ENCODE measurements around the gene FGF18. TPM values are rescaled to one million over a fixed set of nuclear protein-coding genes. Genes with fewer than 3 reads are reported as not detected.

The FGF18 gene
- total and polyA plus RNA-seq, 10 of the 15 experiments (the other 5 are each of a cell fraction or from before 2014, with no cell fraction given): 0.03 to 0.10 (median 0.06) TPM; not detected in 5

DNA sequence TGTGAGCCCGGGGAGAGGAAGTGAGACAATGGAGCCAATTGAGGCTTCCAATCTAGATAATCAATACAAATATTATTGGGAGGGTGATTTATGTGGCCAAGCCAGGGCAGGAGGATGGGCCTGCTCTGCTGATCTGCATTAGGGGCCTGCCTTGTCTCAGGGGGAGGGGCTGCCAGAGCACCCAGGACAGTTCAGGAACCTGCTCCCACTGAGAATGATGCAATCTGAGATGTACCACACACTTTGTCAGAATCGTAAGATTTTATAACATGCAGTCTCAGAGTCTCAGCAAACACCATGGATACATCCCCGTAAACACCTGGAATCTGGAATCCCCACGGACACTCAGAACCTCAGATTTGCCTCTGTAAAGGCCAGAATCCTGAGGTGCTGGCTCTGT, 19.3 kb downstream of the FGF18 start:
- no peaks in the 10 kb centered on the region for H3K4me1 ChIP-seq (ENCODE audit: control insufficient read depth, insufficient read depth, low read length)
- WGBS (ENCODE audit: insufficient coverage, insufficient replicate concordance, low lambda C conversion rate, missing lambda C conversion rate): 24% methylated on average over 4 of the region's 4 CpGs
- SMC1A ChIA-PET (ENCODE audit: uncharacterized antibody, unreplicated experiment): no interaction called here
- H2AFZ ChIP-seq (ENCODE audit: control insufficient read depth, low read depth, low read length): no peak overlapping the region
- H3K79me2 ChIP-seq (ENCODE audit: control insufficient read depth, insufficient read depth, low read length): no peaks in the 10 kb centered on the region
- DNase-seq (ENCODE audit: low read depth, low spot score) (no peak), FAIRE-seq (no peak), ATAC-seq (no peak)
- no peaks in the 10 kb centered on the region for H3K9me3 ChIP-seq (replicated peaks; ENCODE audit: control insufficient read depth, insufficient read depth, low read length)
- H3K27me3 ChIP-seq (replicated peaks in 1 of 2; ENCODE audit: control insufficient read depth in 2 of 2, insufficient read depth in 2 of 2, low read length in 1 of 2): no peaks in the 10 kb centered on the region; a peak in 2 of 4 replicates
- H3K4me3 ChIP-seq: no peak overlapping the region
- no peak overlapping the region for H3K4me2 ChIP-seq (ENCODE audit: control insufficient read depth, insufficient read depth)
- RAD21 ChIA-PET (ENCODE audit: unreplicated experiment): no interaction called here
- POLR2A ChIA-PET: no interaction called here
- CTCF ChIA-PET: no interaction called here
- in situ Hi-C loops (cut with MboI) (no loop called here), intact Hi-C loops (cut with micrococcal nuclease; ENCODE audit: unreplicated experiment) (no loop called here)
- no peak overlapping the region for H3K9ac ChIP-seq (ENCODE audit: control insufficient read depth, insufficient read depth, low read length)
- H4K20me1 ChIP-seq (ENCODE audit: control insufficient read depth, insufficient read depth): no peaks in the 10 kb centered on the region
- H3K27ac ChIP-seq (ENCODE audit: control insufficient read depth, insufficient read depth): no peak overlapping the region
- no peaks in the 10 kb centered on the region for H3K36me3 ChIP-seq (ENCODE audit: control insufficient read depth in 2 of 2, insufficient read depth in 2 of 2, low read length in 1 of 2)
- no TSS peak for BruUV-seq (replicated peaks)
- no peak for TF ChIP-seq TCF3 (IDR thresholded peaks at IDR 0.05; ENCODE audit: borderline replicate concordance, insufficient read depth, low read depth, low read length)
- no peak for TF ChIP-seq POLR2AphosphoS2 (IDR thresholded peaks at IDR 0.05; ENCODE audit: low read depth, low read length)
- no peak for TF ChIP-seq NFYA (IDR thresholded peaks at IDR 0.05; ENCODE audit: borderline replicate concordance, low read depth, low read length)
- no peak for TF ChIP-seq LARP7 (IDR thresholded peaks at IDR 0.05)
- TF ChIP-seq BMI1 (IDR thresholded peaks at IDR 0.05; ENCODE audit: borderline replicate concordance): no peak
- TF ChIP-seq FOXK2 (IDR thresholded peaks at IDR 0.05): no peak
- TF ChIP-seq, protein P1, sequence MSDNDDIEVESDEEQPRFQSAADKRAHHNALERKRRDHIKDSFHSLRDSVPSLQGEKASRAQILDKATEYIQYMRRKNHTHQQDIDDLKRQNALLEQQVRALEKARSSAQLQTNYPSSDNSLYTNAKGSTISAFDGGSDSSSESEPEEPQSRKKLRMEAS (IDR thresholded peaks at IDR 0.05; ENCODE audit: low read depth, low read length): no peak
- TF ChIP-seq, protein P2, sequence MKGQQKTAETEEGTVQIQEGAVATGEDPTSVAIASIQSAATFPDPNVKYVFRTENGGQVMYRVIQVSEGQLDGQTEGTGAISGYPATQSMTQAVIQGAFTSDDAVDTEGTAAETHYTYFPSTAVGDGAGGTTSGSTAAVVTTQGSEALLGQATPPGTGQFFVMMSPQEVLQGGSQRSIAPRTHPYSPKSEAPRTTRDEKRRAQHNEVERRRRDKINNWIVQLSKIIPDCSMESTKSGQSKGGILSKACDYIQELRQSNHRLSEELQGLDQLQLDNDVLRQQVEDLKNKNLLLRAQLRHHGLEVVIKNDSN (IDR thresholded peaks at IDR 0.05; ENCODE audit: borderline replicate concordance, extremely low read length, insufficient read depth, low read depth, low read length): no peak
- no peak for TF ChIP-seq HCFC1 (IDR thresholded peaks at IDR 0.05; ENCODE audit: low read length)
- TF ChIP-seq NRF1 (conservative IDR thresholded peaks at IDR 0.05; ENCODE audit: low read depth, low read length): no peak
- TF ChIP-seq, protein P3, sequence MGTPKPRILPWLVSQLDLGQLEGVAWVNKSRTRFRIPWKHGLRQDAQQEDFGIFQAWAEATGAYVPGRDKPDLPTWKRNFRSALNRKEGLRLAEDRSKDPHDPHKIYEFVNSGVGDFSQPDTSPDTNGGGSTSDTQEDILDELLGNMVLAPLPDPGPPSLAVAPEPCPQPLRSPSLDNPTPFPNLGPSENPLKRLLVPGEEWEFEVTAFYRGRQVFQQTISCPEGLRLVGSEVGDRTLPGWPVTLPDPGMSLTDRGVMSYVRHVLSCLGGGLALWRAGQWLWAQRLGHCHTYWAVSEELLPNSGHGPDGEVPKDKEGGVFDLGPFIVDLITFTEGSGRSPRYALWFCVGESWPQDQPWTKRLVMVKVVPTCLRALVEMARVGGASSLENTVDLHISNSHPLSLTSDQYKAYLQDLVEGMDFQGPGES (IDR thresholded peaks at IDR 0.05): no peak
- TF ChIP-seq, protein P4, sequence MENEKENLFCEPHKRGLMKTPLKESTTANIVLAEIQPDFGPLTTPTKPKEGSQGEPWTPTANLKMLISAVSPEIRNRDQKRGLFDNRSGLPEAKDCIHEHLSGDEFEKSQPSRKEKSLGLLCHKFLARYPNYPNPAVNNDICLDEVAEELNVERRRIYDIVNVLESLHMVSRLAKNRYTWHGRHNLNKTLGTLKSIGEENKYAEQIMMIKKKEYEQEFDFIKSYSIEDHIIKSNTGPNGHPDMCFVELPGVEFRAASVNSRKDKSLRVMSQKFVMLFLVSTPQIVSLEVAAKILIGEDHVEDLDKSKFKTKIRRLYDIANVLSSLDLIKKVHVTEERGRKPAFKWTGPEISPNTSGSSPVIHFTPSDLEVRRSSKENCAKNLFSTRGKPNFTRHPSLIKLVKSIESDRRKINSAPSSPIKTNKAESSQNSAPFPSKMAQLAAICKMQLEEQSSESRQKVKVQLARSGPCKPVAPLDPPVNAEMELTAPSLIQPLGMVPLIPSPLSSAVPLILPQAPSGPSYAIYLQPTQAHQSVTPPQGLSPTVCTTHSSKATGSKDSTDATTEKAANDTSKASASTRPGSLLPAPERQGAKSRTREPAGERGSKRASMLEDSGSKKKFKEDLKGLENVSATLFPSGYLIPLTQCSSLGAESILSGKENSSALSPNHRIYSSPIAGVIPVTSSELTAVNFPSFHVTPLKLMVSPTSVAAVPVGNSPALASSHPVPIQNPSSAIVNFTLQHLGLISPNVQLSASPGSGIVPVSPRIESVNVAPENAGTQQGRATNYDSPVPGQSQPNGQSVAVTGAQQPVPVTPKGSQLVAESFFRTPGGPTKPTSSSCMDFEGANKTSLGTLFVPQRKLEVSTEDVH (IDR thresholded peaks at IDR 0.05; ENCODE audit: low read depth, partially characterized antibody): no peak
- TF ChIP-seq IKZF2 (IDR thresholded peaks at IDR 0.05): no peak
- no peak for TF ChIP-seq PML (IDR thresholded peaks at IDR 0.05; ENCODE audit: low read length)
- TF ChIP-seq NFIC (IDR thresholded peaks at IDR 0.05; ENCODE audit: low read depth, low read length): no peak
- no peak for TF ChIP-seq MTA2 (IDR thresholded peaks at IDR 0.05; ENCODE audit: low read depth)
- no peak for TF ChIP-seq NR2C2 (IDR thresholded peaks at IDR 0.05; ENCODE audit: borderline replicate concordance, control insufficient read depth, insufficient read length, low read depth)
- TF ChIP-seq FOS (IDR thresholded peaks at IDR 0.05; ENCODE audit: borderline replicate concordance, extremely low read depth, insufficient read length): no peak
- TF ChIP-seq, protein P5, sequence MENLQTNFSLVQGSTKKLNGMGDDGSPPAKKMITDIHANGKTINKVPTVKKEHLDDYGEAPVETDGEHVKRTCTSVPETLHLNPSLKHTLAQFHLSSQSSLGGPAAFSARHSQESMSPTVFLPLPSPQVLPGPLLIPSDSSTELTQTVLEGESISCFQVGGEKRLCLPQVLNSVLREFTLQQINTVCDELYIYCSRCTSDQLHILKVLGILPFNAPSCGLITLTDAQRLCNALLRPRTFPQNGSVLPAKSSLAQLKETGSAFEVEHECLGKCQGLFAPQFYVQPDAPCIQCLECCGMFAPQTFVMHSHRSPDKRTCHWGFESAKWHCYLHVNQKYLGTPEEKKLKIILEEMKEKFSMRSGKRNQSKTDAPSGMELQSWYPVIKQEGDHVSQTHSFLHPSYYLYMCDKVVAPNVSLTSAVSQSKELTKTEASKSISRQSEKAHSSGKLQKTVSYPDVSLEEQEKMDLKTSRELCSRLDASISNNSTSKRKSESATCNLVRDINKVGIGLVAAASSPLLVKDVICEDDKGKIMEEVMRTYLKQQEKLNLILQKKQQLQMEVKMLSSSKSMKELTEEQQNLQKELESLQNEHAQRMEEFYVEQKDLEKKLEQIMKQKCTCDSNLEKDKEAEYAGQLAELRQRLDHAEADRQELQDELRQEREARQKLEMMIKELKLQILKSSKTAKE (IDR thresholded peaks at IDR 0.05; ENCODE audit: low read depth, poor library complexity, severe bottlenecking): no peak
